ENCODE measurements around the gene FAM184B. TPM values are rescaled to one million over a fixed set of nuclear protein-coding genes. Genes with fewer than 3 reads are reported as not detected.

FAM184B gene
- total and polyA plus RNA-seq, 2 experiments from 2014 or later: not detected

GRCh38 chr4:17763931-17764330 lies 17.5 kb downstream of the FAM184B start:
- no peaks in the 10 kb centered on the region for H3K36me3 ChIP-seq (replicated peaks; ENCODE audit: insufficient read depth, low read depth)
- no peaks in the 10 kb centered on the region for H3K9me3 ChIP-seq (ENCODE audit: low read depth)
- H3K27ac ChIP-seq: no peak overlapping the region
- TF ChIP-seq EZH2 (IDR thresholded peaks at IDR 0.05; ENCODE audit: borderline replicate concordance) (no peak), EZH2phosphoT487 (IDR thresholded peaks at IDR 0.05; ENCODE audit: low read depth, severe bottlenecking, unreplicated experiment) (no peak), CTCF (IDR thresholded peaks at IDR 0.05; ENCODE audit: poor library complexity) (no peak)
- no peak for DNase-seq (ENCODE audit: low spot score)
- H3K4me1 ChIP-seq (ENCODE audit: insufficient read depth): no peaks in the 10 kb centered on the region
- no peaks in the 10 kb centered on the region for H4K20me1 ChIP-seq (ENCODE audit: insufficient read depth, poor library complexity, severe bottlenecking)
- H3K4me2 ChIP-seq: no peak overlapping the region
- H3K4me3 ChIP-seq: no peak overlapping the region
- H3K9me2 ChIP-seq (replicated peaks; ENCODE audit: insufficient read depth): no peaks in the 10 kb centered on the region
- 59% methylated on average over 5 of the region's 5 CpGs for WGBS (ENCODE audit: low lambda C conversion rate, missing lambda C conversion rate)
- H3K79me2 ChIP-seq: no peaks in the 10 kb centered on the region
- no peak overlapping the region for H2AFZ ChIP-seq
- no peaks in the 10 kb centered on the region for H3K27me3 ChIP-seq

GRCh38 chr4:17763416-17763815 lies 18.0 kb downstream of the FAM184B start:
- no peak for TF ChIP-seq EZH2 (IDR thresholded peaks at IDR 0.05; ENCODE audit: borderline replicate concordance)
- no peak for TF ChIP-seq EZH2phosphoT487 (IDR thresholded peaks at IDR 0.05; ENCODE audit: low read depth, severe bottlenecking, unreplicated experiment)
- no peak for TF ChIP-seq CTCF (IDR thresholded peaks at IDR 0.05; ENCODE audit: poor library complexity)
- Histone ChIP-seq H3K4me1 (ENCODE audit: insufficient read depth) (no peaks in the 10 kb centered on the region), H3K9me2 (replicated peaks; ENCODE audit: insufficient read depth) (no peaks in the 10 kb centered on the region), H3K27ac (no peak overlapping the region), H3K79me2 (no peaks in the 10 kb centered on the region), H3K4me3 (no peak overlapping the region), H3K9me3 (ENCODE audit: low read depth) (no peaks in the 10 kb centered on the region), H3K36me3 (replicated peaks; ENCODE audit: insufficient read depth, low read depth) (no peaks in the 10 kb centered on the region), H4K20me1 (ENCODE audit: insufficient read depth, poor library complexity, severe bottlenecking) (no peaks in the 10 kb centered on the region), H2AFZ (no peak overlapping the region), H3K4me2 (no peak overlapping the region), H3K27me3 (no peaks in the 10 kb centered on the region)
- DNase-seq (ENCODE audit: low spot score): no peak
- WGBS (ENCODE audit: low lambda C conversion rate, missing lambda C conversion rate): 73% methylated on average over 3 of the region's 3 CpGs

GRCh38 chr4:17762726-17763125 lies 18.7 kb downstream of the FAM184B start:
- H3K36me3 ChIP-seq (replicated peaks; ENCODE audit: insufficient read depth, low read depth): no peaks in the 10 kb centered on the region
- no peak for TF ChIP-seq EZH2 (IDR thresholded peaks at IDR 0.05; ENCODE audit: borderline replicate concordance)
- no peaks in the 10 kb centered on the region for H4K20me1 ChIP-seq (ENCODE audit: insufficient read depth, poor library complexity, severe bottlenecking)
- no peaks in the 10 kb centered on the region for H3K9me3 ChIP-seq (ENCODE audit: low read depth)
- no peak overlapping the region for H3K4me2 ChIP-seq
- H3K9me2 ChIP-seq (replicated peaks; ENCODE audit: insufficient read depth): no peaks in the 10 kb centered on the region
- no peaks in the 10 kb centered on the region for H3K27me3 ChIP-seq
- H3K27ac ChIP-seq: no peak overlapping the region
- H2AFZ ChIP-seq: no peak overlapping the region
- no peak overlapping the region for H3K4me3 ChIP-seq
- no peaks in the 10 kb centered on the region for H3K79me2 ChIP-seq
- WGBS (ENCODE audit: low lambda C conversion rate, missing lambda C conversion rate): 81% methylated on average over 1 of the region's 1 CpG
- no peak for DNase-seq (ENCODE audit: low spot score)
- no peaks in the 10 kb centered on the region for H3K4me1 ChIP-seq (ENCODE audit: insufficient read depth)

- Histone ChIP-seq H3K27me3 (no peaks in the 10 kb centered on the region), H3K9me3 (ENCODE audit: low read depth) (no peaks in the 10 kb centered on the region), H3K27ac (no peak overlapping the region), H4K20me1 (ENCODE audit: insufficient read depth, poor library complexity, severe bottlenecking) (no peaks in the 10 kb centered on the region), H2AFZ (no peak overlapping the region), H3K9me2 (replicated peaks; ENCODE audit: insufficient read depth) (no peaks in the 10 kb centered on the region), H3K36me3 (replicated peaks; ENCODE audit: insufficient read depth, low read depth) (no peaks in the 10 kb centered on the region), H3K79me2 (no peaks in the 10 kb centered on the region), H3K4me3 (no peak overlapping the region), H3K4me2 (no peak overlapping the region), H3K4me1 (ENCODE audit: insufficient read depth) (no peaks in the 10 kb centered on the region)
- DNase-seq (ENCODE audit: low spot score): no peak
- TF ChIP-seq CTCF (IDR thresholded peaks at IDR 0.05; ENCODE audit: poor library complexity) (no peak), EZH2 (IDR thresholded peaks at IDR 0.05; ENCODE audit: borderline replicate concordance) (no peak), EZH2phosphoT487 (IDR thresholded peaks at IDR 0.05; ENCODE audit: low read depth, severe bottlenecking, unreplicated experiment) (no peak)
- WGBS (ENCODE audit: low lambda C conversion rate, missing lambda C conversion rate): 62% methylated on average over 1 of the region's 1 CpG
Measured at GRCh38 chr4:17761062-17761461, 20.4 kb downstream of the FAM184B start.
